IPS DF 6.9 (cell line): ENCODE measurements around the gene WFDC13.
A peak's percentile ranks its signal among the peaks of the same experiment; 100 is the strongest.
"Not testable (repeated sequence)": the region's sequence is repeated elsewhere in the genome, so short reads cannot be mapped to it uniquely, and the experiment has no call there.

Source experiments
- DNase-seq: peaks from one replicate; pipeline ENCODE4 v3.0.0-alpha.2; 2013; ENCODE audit warnings: low read depth, low spot score
- H3K27ac ChIP-seq: one replicate; pipeline ENCODE4 v1.5.1; 2013; ENCODE audit warnings: low read length, control low read depth
- H3K27me3 ChIP-seq: 2 replicates; pipeline ENCODE4 v1.6.1; 2013; ENCODE audit warnings: mild to moderate bottlenecking, low read length; ENCODE audit not compliant: control insufficient read depth, insufficient read depth
- H3K36me3 ChIP-seq: 2 replicates; pipeline ENCODE4 v1.6.1; 2013; ENCODE audit warnings: low read length; ENCODE audit not compliant: control insufficient read depth, insufficient read depth
- H3K4me1 ChIP-seq: 2 replicates; pipeline ENCODE4 v1.6.1; 2013; ENCODE audit warnings: low read length; ENCODE audit not compliant: control insufficient read depth, insufficient read depth
- H3K4me3 ChIP-seq: 2 replicates; pipeline ENCODE4 v1.5.1; 2013; ENCODE audit warnings: mild to moderate bottlenecking, low read length
- H3K9me3 ChIP-seq: 2 replicates; pipeline ENCODE4 v1.6.1; 2013; ENCODE audit warnings: low read length, inconsistent platforms; ENCODE audit not compliant: control insufficient read depth, insufficient read depth
- WGBS: extraction: QIAGEN DNeasy Blood & Tissue Kit; methylation state at CpG from one replicate; pipeline ENCODE4 v1.1.7; 2013; ENCODE audit warnings: mixed read lengths, missing lambda C conversion rate; ENCODE audit not compliant: insufficient read length, insufficient coverage; 5-methylcytosine and 5-hydroxymethylcytosine counted together

Gene WFDC13

GRCh38 chr20:45701873-45702272 lies at the start of gene WFDC13:
TSS of gene WFDC13 (plus strand) at chr20:45702038. CDS start at chr20:45702124, 86 bp downstream.
- no peak for DNase-seq
- H3K9me3 ChIP-seq: no peaks in the 10 kb centered on the region
- H3K27me3 ChIP-seq: no peaks in the 10 kb centered on the region
- no peak within 1 kb of the TSS for H3K27ac ChIP-seq
- no CpG with 5 or more reads among the region's 4 CpGs for WGBS
- H3K36me3 ChIP-seq: no peaks in the 10 kb centered on the region
- H3K4me1 ChIP-seq: no peaks in the 10 kb centered on the region
- no peak within 1 kb of the TSS for H3K4me3 ChIP-seq

DNA sequence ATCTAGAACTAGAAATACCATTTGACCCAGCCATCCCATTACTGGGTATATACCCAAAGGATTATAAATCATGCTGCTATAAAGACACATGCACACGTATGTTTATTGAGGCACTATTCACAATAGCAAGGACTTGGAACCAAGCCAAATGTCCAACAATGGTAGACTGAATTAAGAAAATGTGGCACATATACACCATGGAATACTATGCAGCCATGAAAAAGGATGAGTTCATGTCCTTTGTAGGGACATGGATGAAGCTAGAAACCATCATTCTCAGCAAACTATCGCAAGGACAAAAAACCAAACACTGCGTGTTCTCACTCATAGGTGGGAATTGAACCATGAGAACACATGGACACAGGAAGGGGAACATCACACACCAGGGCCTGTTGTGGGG lies 44.8 kb upstream of the WFDC13 start:
- not testable (repeated sequence) for H3K36me3 ChIP-seq, H3K9me3 ChIP-seq, H3K4me3 ChIP-seq, H3K27ac ChIP-seq, H3K27me3 ChIP-seq, H3K4me1 ChIP-seq, DNase-seq
- no CpG with 5 or more reads among the region's 3 CpGs for WGBS

DNA sequence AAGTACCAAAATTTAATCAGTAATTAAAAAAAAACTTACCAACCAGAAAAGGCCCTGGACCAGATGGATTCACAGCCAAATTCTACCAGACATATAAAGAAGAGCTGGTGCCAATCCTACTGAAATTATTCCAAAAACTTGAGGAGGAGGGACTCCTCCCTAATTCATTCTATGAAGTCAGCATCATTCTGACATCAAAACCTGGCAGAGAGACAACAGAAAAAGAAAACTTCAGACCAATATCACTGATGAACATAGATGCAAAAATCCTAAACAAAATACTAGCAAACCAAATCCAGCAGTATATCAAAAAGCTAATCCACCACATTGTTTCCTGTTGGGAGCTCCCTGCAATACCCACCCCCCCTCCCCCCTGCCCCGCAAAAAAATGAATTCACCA lies 31.7 kb upstream of the WFDC13 start, which contains the start of gene WFDC11:
TSS of gene WFDC11 (minus strand) at position 101 of the 400 bp plus-strand sequence. CDS start 19,639 bp downstream, outside the sequence.
- Histone ChIP-seq H3K36me3 (no peaks in the 10 kb centered on the region), H3K9me3 (no peaks in the 10 kb centered on the region), H3K27me3 (no peaks in the 10 kb centered on the region), H3K4me3 (no peak within 1 kb of the TSS), H3K4me1 (no peaks in the 10 kb centered on the region), H3K27ac (no peak within 1 kb of the TSS)
- DNase-seq: no peak
- no CpG with 5 or more reads among the region's 1 CpG for WGBS

GRCh38 chr20:45672765-45673164 lies 29.1 kb upstream of the WFDC13 start:
- no peak for DNase-seq
- Histone ChIP-seq H3K27me3 (no peaks in the 10 kb centered on the region), H3K36me3 (no peaks in the 10 kb centered on the region), H3K4me3 (no peak overlapping the region), H3K27ac (no peak overlapping the region), H3K4me1 (no peaks in the 10 kb centered on the region), H3K9me3 (no peaks in the 10 kb centered on the region)

DNA sequence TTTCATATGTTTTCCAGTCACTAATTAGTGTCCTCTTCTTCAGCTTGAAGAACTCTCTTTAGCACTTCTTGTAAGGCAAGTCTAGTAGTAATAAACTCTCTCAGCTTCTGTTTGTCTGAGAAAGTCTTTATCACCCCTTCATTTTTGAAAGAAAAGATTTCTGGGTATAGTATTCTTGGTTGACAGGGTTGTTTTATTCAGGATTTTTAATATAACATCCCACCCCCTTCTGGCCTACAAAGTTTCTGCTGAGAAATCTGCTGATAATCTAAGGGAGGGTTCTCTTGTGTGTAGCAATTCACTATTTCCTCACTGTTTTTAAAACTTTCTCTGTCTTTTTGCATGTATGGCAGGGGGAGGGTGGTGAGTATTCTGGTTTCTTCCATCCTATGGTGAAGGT lies 22.2 kb upstream of the WFDC13 start:
- no peaks in the 10 kb centered on the region for H3K36me3 ChIP-seq
- no peak overlapping the region for H3K27ac ChIP-seq
- DNase-seq: no peak
- no peaks in the 10 kb centered on the region for H3K4me1 ChIP-seq
- no peaks in the 10 kb centered on the region for H3K27me3 ChIP-seq
- H3K4me3 ChIP-seq: no peak overlapping the region
- H3K9me3 ChIP-seq: no peaks in the 10 kb centered on the region

GRCh38 chr20:45685896-45686295 lies 15.9 kb upstream of the WFDC13 start:
- H3K36me3 ChIP-seq: no peaks in the 10 kb centered on the region
- H3K4me1 ChIP-seq: no peaks in the 10 kb centered on the region
- no CpG with 5 or more reads among the region's 3 CpGs for WGBS
- no peak overlapping the region for H3K27ac ChIP-seq
- H3K4me3 ChIP-seq: no peak overlapping the region
- H3K9me3 ChIP-seq: no peaks in the 10 kb centered on the region
- no peaks in the 10 kb centered on the region for H3K27me3 ChIP-seq
- peak; percentile 20 for DNase-seq

- no CpG with 5 or more reads among the region's 12 CpGs for WGBS
- DNase-seq, H3K4me3 ChIP-seq, H3K4me1 ChIP-seq, H3K27me3 ChIP-seq, H3K9me3 ChIP-seq, H3K27ac ChIP-seq, H3K36me3 ChIP-seq: not testable (repeated sequence)
Observed at GRCh38 chr20:45693346-45693745, 8.5 kb upstream of the WFDC13 start.

DNA sequence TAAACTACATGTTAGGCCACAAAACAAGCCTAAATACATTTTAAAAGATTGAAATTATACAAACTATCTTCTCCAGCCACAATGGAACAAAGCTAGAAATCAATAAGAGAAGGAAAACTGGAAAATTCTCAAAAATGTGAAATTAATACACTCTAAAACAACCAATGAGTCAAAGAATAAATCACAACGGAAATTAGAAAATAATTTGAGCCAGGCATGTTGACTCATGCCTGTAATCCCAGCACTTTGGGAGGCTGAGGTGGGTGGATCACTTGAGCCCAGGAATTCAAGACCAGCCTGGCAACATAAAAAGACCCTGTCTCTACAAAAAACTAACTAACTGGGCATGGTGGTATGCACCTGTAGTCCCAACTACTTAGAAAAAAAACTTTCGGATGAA lies 6.3 kb upstream of the WFDC13 start:
- Histone ChIP-seq H3K36me3 (no peaks in the 10 kb centered on the region), H3K9me3 (no peaks in the 10 kb centered on the region), H3K4me3 (no peak overlapping the region), H3K27me3 (no peaks in the 10 kb centered on the region), H3K27ac (no peak overlapping the region), H3K4me1 (no peaks in the 10 kb centered on the region)
- no peak for DNase-seq
- no CpG with 5 or more reads among the region's 2 CpGs for WGBS

- Histone ChIP-seq H3K9me3 (no peaks in the 10 kb centered on the region), H3K4me3 (no peak overlapping the region), H3K36me3 (no peaks in the 10 kb centered on the region), H3K4me1 (no peaks in the 10 kb centered on the region), H3K27ac (no peak overlapping the region), H3K27me3 (no peaks in the 10 kb centered on the region)
- WGBS: no CpG with 5 or more reads among the region's 4 CpGs
- DNase-seq: no peak
Observed at GRCh38 chr20:45701104-45701503, 734 bp upstream of the WFDC13 start.

DNA sequence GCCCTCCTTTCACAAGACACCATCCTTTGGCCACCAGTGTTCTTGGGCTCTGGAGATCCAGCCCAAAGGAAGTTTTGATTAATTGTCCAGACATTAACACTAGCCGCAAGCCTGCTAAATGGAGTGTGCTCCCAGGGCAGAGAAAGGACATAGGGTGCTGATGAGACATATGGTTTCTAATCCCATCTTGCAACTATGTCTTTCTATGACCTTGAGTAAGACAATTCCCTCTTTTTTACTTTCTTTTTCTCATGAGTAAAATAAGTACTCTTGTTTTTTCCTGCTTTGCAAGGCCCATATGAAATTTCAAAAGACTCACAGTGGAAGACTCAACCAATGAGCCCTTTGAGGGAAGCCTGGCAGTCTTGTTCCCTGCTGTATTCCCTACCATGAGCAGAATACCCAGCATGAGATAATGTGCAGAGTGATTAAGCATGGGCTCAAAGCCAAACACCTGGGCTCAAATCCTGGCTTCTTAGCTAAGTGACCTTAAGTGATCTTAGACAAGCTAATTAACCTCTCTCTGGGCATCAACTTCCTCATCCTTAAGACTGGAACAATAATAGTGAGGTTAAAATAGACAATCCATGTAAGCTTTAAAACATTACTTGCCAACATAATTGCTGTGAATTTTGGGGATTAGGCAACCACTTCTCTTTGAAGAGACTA lies 3.3 kb downstream of the WFDC13 start, which contains the start of gene WFDC10B:
TSS of gene WFDC10B (minus strand) at position 51 of the 669 bp plus-strand sequence. CDS start 19,027 bp downstream, outside the sequence.
- Histone ChIP-seq H3K27me3 (no peaks in the 10 kb centered on the region), H3K27ac (no peak within 1 kb of the TSS)

DNA sequence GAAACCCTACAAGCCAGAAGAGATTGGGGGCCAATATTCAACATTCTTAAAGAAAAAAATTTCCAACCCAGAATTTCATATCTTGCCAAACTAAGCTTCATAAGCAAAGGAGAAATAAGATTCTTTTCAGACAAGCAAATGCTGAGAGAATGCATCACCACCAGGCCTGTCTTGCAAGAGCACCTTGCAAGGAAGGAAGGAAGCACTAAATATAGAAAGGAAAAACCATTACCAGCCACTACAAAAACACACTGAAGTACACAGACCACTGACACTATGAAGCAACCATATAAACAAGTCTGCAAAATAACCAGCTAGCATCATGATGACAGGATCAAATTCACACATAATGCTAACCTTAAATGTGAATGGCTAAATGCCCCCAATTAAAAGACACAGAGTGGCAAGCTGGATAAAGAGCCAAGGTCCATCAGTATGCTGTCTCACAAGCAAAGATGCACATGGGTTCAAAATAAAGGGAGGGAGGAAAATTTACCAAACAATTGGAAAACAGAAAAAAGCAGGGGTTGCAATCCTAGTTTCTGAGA lies 14.4 kb downstream of the WFDC13 start:
- H3K36me3 ChIP-seq, H3K4me1 ChIP-seq, H3K9me3 ChIP-seq, H3K4me3 ChIP-seq, DNase-seq, H3K27ac ChIP-seq, H3K27me3 ChIP-seq: not testable (repeated sequence)

More for the DNA sequence above, 3.3 kb downstream of the WFDC13 start, which contains the start of gene WFDC10B:
- DNase-seq: no peak
- Histone ChIP-seq H3K36me3 (no peaks in the 10 kb centered on the region), H3K4me1 (no peaks in the 10 kb centered on the region), H3K4me3 (no peak within 1 kb of the TSS), H3K9me3 (no peaks in the 10 kb centered on the region)
- WGBS: no CpG with 5 or more reads among the region's 1 CpG
